HepG2 (cell line): ENCODE results near the gene LUC7L. TPM values are rescaled to one million over a fixed set of nuclear protein-coding genes. Genes with fewer than 3 reads are reported as not detected.

ENCODE experiments used
- ATAC-seq: fragments of 200-7000 bp; cut with Tn5 transposase; 3 replicates; pipeline ENCODE4 v1.9.1; 2020; ENCODE audit warnings: mild to moderate bottlenecking, moderate library complexity
- BruUV-seq: library from RNA; stranded (reverse); fragments of 400-500 nt; replicated peaks from 2 replicates; lab custom pipeline; 2021; lab: Mats Ljungman, UMichigan
- CTCF ChIA-PET: fragments of 300-600 bp; formaldehyde crosslinking; extraction: SDS; loops from one replicate; lab custom pipeline; 2021; ENCODE audit warnings: low total read pairs, inconsistent platforms, low intra/inter-chr PET ratio; lab: Yijun Ruan, JAX
- POLR2A ChIA-PET: fragments of 350-600 bp; sonication (Branson Sonifier 250); formaldehyde crosslinking; loops from one replicate; lab custom pipeline; 2020; ENCODE audit warnings: antibody characterized with exemption, inconsistent platforms; lab: Yijun Ruan, JAX
- DNase-seq: peaks from one replicate; pipeline ENCODE4 v3.0.0-alpha.2; 2015; ENCODE audit warnings: low spot score
- FAIRE-seq: peaks from 3 replicates; lab custom pipeline; 2011; peaks lifted over from hg19 to GRCh38; lab: Jason Lieb, UNC
- H2AFZ ChIP-seq: one replicate; pipeline ENCODE4 v1.6.1; 2011; ENCODE audit warnings: low read length, inconsistent platforms
- H3K27ac ChIP-seq: fragments of 300-600 bp; 3 replicates; pipeline ENCODE4 v1.8.0; 2011; ENCODE audit warnings: mixed run types, mild to moderate bottlenecking, mixed read lengths, low read length, inconsistent platforms; ENCODE audit not compliant: insufficient read depth; ENCODE audit errors: extremely low read length
- H3K27me3 ChIP-seq, 2 experiments: fragments of 200-600 bp in 1 of 2; 2 replicates in 1 of 2; 3 replicates in 1 of 2; pipeline versions ENCODE4 v1.6.0 to v1.8.0; 2011; ENCODE audit warnings: low read length in 2 of 2, mild to moderate bottlenecking in 2 of 2, moderate library complexity in 2 of 2, inconsistent platforms in 1 of 2; ENCODE audit not compliant: insufficient read depth in 2 of 2, control insufficient read depth in 1 of 2
- H3K36me3 ChIP-seq, 2 experiments: fragments of 200-600 bp in 1 of 2; replicated peaks in 1 of 2; 2 replicates in 1 of 2; 3 replicates in 1 of 2; pipeline versions ENCODE4 v1.5.1 to v1.8.0; 2011; ENCODE audit warnings: low read length in 2 of 2, inconsistent platforms in 1 of 2; ENCODE audit not compliant: insufficient read depth in 2 of 2, control insufficient read depth in 1 of 2
- H3K4me1 ChIP-seq: 2 replicates; pipeline ENCODE4 v1.5.1; 2012; ENCODE audit warnings: low read length, inconsistent platforms; ENCODE audit not compliant: insufficient read depth
- H3K4me2 ChIP-seq: 2 replicates; pipeline ENCODE4 v1.6.0; 2011; ENCODE audit warnings: low read depth, low read length, inconsistent platforms
- H3K4me3 ChIP-seq, 3 experiments: fragments of 200-600 bp in 1 of 3; sonication (generic), shearing (Covaris generic) in 1 of 3; replicated peaks in 1 of 3; 2 replicates each; pipeline ENCODE4 v1.5.1; 2011 to 2016; ENCODE audit warnings: low read length in 3 of 3, inconsistent platforms in 2 of 3, low read depth in 2 of 3, mild to moderate bottlenecking in 2 of 3, control low read depth in 1 of 3, mixed read lengths in 1 of 3; ENCODE audit not compliant: insufficient read depth in 1 of 3
- H3K79me2 ChIP-seq: one replicate; pipeline ENCODE4 v1.6.1; 2011; ENCODE audit warnings: low read length, inconsistent platforms; ENCODE audit not compliant: insufficient read depth
- H3K9ac ChIP-seq: 2 replicates; pipeline ENCODE4 v1.6.0; 2011; ENCODE audit warnings: mild to moderate bottlenecking, low read depth, low read length, inconsistent platforms; ENCODE audit not compliant: insufficient read depth
- H3K9me3 ChIP-seq: 2 replicates; pipeline ENCODE4 v1.5.1; 2012; ENCODE audit warnings: mild to moderate bottlenecking, low read length
- H4K20me1 ChIP-seq: 2 replicates; pipeline ENCODE4 v1.6.0; 2011; ENCODE audit warnings: inconsistent platforms, mild to moderate bottlenecking, low read length, moderate library complexity; ENCODE audit not compliant: insufficient read depth
- RELA ChIP-seq: sonication (generic); formaldehyde crosslinking; IDR thresholded peaks from 2 replicates; pipeline ENCODE4 v1.4.0; 2020; ENCODE audit warnings: missing genetic modification reagents
- WGBS: methylation state at CpG from one replicate; pipeline ENCODE4 v1.1.6; 2017; ENCODE audit warnings: low lambda C conversion rate; 5-methylcytosine and 5-hydroxymethylcytosine counted together
- in situ Hi-C: cut with HindIII; loops from 2 replicates; pipeline ENCODE4 v1.10.0; 2017; ENCODE audit warnings: low pct_unique_long_range_greater_than_20kb; ENCODE audit not compliant: extremely low pct_ligation_motif_present
- intact Hi-C: fragments of 100-400 bp; cut with micrococcal nuclease; formaldehyde crosslinking; loops from one replicate; pipeline ENCODE4 v1.10.0; 2022; ENCODE audit not compliant: unreplicated experiment
- polyA plus RNA-seq, 8 experiments: library from polyadenylated mRNA; depleted of rRNA in 3 of 8; stranded (reverse) in 7 of 8; unstranded in 1 of 8; fragments of >200 nt; fragmentation: Illumina TruSeq in 4 of 8; extraction: Trizol in 4 of 8; gene quantifications; 2 replicates each; pipeline versions ENCODE4 v1.2.1 to v1.2.3, GENCODE V29; 2011 to 2016; ENCODE audit warnings: low read depth in 4 of 8, missing spikeins in 1 of 8, mixed read lengths in 1 of 8; ENCODE audit not compliant: insufficient read depth in 1 of 8
- total RNA-seq, 5 experiments: library from RNA; depleted of rRNA; stranded (reverse); fragments of >200 nt; fragmentation: Illumina TruSeq; extraction: Trizol; gene quantifications; 2 replicates each; pipeline ENCODE4 v1.2.3, GENCODE V29; 2016; ENCODE audit warnings: low read depth in 1 of 5
- TF ChIP-seq, protein P1 (sequence below), 2 experiments: IDR thresholded peaks; 2 replicates each; pipeline ENCODE4 v1.6.1; 2011 to 2012; ENCODE audit warnings: low read length in 2 of 2, borderline replicate concordance in 1 of 2, low read depth in 1 of 2, mild to moderate bottlenecking in 1 of 2, moderate library complexity in 1 of 2
- TF ChIP-seq, protein P2 (sequence below): sonication (generic); formaldehyde crosslinking; IDR thresholded peaks from 2 replicates; pipeline ENCODE4 v1.5.1; 2020; ENCODE audit warnings: mild to moderate bottlenecking, missing genetic modification reagents, moderate library complexity
- TF ChIP-seq, protein P3 (sequence below): sonication (generic); formaldehyde crosslinking; IDR thresholded peaks from 2 replicates; pipeline ENCODE4 v1.5.1; 2020; ENCODE audit warnings: missing genetic modification reagents, mild to moderate bottlenecking, borderline replicate concordance

The LUC7L gene
- total and polyA plus RNA-seq, 2 of the 13 experiments (the other 11 are each of a cell fraction or from before 2014, with no cell fraction given) = 48.7 to 56.9 TPM

DNA sequence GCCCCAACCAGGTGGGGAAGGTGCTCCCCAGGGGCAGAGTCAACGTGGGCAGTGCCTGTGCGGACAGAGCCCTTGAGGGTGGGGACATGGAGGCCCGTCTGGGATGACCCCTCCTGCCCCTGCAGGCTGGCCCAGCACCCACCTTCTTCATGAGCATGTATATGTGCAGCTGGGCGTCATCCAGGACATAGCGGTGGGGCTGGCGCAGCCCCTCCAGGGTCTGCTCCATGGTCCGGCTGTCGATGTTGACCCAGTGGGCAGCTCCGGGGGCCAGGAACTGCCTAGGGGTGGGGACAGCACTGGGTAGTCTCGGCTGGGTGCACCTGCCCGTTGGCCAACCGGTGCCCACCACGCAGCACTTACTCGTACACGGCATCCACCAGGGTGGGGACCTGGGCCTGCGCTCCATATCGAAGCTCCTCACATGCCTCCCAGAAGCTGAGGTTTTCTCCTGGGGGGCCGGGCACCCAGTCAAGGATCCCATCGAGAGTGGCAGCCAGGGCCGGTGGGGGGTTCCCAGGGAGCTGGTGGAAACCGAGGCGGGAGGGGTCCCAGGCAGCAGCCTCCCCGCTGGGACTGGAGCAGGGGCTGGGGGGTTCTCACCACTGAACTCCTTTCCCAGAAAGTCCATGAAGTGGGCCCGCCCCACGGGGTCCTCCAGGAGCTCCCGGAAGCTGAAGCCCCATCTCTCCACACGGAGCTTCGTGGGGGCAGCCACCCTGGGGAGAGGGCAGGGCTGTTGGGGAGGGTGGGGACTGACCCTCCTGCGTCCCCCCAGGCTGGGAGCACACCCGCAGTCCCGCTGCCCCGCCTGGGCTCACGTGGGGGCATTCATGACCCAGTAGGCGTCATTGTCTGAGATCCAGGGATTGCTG lies 41.4 kb upstream of the LUC7L start (continued):
- TF ChIP-seq, protein P1, sequence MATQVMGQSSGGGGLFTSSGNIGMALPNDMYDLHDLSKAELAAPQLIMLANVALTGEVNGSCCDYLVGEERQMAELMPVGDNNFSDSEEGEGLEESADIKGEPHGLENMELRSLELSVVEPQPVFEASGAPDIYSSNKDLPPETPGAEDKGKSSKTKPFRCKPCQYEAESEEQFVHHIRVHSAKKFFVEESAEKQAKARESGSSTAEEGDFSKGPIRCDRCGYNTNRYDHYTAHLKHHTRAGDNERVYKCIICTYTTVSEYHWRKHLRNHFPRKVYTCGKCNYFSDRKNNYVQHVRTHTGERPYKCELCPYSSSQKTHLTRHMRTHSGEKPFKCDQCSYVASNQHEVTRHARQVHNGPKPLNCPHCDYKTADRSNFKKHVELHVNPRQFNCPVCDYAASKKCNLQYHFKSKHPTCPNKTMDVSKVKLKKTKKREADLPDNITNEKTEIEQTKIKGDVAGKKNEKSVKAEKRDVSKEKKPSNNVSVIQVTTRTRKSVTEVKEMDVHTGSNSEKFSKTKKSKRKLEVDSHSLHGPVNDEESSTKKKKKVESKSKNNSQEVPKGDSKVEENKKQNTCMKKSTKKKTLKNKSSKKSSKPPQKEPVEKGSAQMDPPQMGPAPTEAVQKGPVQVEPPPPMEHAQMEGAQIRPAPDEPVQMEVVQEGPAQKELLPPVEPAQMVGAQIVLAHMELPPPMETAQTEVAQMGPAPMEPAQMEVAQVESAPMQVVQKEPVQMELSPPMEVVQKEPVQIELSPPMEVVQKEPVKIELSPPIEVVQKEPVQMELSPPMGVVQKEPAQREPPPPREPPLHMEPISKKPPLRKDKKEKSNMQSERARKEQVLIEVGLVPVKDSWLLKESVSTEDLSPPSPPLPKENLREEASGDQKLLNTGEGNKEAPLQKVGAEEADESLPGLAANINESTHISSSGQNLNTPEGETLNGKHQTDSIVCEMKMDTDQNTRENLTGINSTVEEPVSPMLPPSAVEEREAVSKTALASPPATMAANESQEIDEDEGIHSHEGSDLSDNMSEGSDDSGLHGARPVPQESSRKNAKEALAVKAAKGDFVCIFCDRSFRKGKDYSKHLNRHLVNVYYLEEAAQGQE (IDR thresholded peaks at IDR 0.05; ENCODE audit: borderline replicate concordance in 1 of 2, low read depth in 1 of 2, low read length in 2 of 2) = no peak
- no peak for TF ChIP-seq RELA
- TF ChIP-seq, all 625 proteins: peak for 0

DNA sequence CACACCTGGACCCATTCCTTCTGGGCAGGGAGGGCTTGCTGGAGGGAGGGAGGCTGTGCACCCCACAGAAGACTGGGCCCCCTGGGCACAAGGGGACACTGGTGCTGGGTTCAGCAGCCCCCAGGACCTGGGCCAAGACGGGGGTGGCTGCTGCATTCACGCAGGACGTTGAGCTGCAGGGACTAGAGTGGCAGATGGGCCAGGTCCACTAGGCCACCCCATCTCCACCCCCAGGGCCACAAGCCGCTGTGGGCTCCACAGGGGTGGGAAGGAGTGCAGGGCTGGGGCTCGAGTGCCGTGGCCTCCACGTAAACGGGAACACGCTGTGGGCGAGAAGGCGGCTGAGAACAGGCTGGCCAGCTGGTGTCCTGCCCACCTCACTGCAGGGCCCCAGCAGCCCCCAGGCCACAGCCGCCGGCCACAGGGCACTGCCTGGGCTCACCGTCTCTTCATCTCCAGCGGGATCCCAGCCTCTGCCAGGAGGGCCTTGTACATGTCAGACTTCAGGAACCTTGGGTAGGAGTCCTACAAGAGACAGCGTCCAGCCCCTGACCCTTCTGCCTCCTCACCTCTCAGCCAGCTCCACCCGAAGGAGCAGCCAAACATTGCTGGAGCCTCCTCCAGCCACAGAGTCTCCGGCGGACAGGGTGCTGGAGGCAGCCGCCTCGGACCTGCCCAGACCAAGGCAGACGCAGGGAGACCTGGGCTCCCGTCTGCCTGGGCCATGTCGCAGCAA lies 40.0 kb upstream of the LUC7L start:
- POLR2A ChIA-PET = interaction anchor here (0.5 kb wide), 1 partner anchor 84 kb away, joined by 3 read pairs; the partner anchor contains the start of gene AXIN1
- peak; percentile 5 for ATAC-seq
- H2AFZ ChIP-seq = no peak overlapping the region

More for the DNA sequence above, 40.0 kb upstream of the LUC7L start:
- no peaks in the 10 kb centered on the region for H3K79me2 ChIP-seq
- H3K4me1 ChIP-seq = peaks cover 37% of the 10 kb centered on the region
- no peak overlapping the region for H3K27ac ChIP-seq
- CTCF ChIA-PET = no interaction called here
- peak overlapping the region in 1 of 3 experiments; percentile 44; a peak in 1 of 6 replicates for H3K4me3 ChIP-seq
- peak overlapping the region; percentile 73 for H3K4me2 ChIP-seq
- no peak for FAIRE-seq
- BruUV-seq = no TSS peak
- TF ChIP-seq, protein P2, sequence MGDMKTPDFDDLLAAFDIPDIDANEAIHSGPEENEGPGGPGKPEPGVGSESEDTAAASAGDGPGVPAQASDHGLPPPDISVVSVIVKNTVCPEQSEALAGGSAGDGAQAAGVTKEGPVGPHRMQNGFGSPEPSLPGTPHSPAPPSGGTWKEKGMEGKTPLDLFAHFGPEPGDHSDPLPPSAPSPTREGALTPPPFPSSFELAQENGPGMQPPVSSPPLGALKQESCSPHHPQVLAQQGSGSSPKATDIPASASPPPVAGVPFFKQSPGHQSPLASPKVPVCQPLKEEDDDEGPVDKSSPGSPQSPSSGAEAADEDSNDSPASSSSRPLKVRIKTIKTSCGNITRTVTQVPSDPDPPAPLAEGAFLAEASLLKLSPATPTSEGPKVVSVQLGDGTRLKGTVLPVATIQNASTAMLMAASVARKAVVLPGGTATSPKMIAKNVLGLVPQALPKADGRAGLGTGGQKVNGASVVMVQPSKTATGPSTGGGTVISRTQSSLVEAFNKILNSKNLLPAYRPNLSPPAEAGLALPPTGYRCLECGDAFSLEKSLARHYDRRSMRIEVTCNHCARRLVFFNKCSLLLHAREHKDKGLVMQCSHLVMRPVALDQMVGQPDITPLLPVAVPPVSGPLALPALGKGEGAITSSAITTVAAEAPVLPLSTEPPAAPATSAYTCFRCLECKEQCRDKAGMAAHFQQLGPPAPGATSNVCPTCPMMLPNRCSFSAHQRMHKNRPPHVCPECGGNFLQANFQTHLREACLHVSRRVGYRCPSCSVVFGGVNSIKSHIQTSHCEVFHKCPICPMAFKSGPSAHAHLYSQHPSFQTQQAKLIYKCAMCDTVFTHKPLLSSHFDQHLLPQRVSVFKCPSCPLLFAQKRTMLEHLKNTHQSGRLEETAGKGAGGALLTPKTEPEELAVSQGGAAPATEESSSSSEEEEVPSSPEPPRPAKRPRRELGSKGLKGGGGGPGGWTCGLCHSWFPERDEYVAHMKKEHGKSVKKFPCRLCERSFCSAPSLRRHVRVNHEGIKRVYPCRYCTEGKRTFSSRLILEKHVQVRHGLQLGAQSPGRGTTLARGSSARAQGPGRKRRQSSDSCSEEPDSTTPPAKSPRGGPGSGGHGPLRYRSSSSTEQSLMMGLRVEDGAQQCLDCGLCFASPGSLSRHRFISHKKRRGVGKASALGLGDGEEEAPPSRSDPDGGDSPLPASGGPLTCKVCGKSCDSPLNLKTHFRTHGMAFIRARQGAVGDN (CRISPR knock-in tag) = peak; percentile 20; the same call in 1 of the 2 replicates
- TF ChIP-seq, protein P3, sequence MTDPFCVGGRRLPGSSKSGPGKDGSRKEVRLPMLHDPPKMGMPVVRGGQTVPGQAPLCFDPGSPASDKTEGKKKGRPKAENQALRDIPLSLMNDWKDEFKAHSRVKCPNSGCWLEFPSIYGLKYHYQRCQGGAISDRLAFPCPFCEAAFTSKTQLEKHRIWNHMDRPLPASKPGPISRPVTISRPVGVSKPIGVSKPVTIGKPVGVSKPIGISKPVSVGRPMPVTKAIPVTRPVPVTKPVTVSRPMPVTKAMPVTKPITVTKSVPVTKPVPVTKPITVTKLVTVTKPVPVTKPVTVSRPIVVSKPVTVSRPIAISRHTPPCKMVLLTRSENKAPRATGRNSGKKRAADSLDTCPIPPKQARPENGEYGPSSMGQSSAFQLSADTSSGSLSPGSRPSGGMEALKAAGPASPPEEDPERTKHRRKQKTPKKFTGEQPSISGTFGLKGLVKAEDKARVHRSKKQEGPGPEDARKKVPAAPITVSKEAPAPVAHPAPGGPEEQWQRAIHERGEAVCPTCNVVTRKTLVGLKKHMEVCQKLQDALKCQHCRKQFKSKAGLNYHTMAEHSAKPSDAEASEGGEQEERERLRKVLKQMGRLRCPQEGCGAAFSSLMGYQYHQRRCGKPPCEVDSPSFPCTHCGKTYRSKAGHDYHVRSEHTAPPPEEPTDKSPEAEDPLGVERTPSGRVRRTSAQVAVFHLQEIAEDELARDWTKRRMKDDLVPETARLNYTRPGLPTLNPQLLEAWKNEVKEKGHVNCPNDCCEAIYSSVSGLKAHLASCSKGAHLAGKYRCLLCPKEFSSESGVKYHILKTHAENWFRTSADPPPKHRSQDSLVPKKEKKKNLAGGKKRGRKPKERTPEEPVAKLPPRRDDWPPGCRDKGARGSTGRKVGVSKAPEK (CRISPR knock-in tag) = no peak
- H3K9me3 ChIP-seq = no peaks in the 10 kb centered on the region
- no peak for DNase-seq
- intact Hi-C loops (no loop called here), in situ Hi-C loops (no loop called here)
- 26% methylated on average over 6 of the region's 24 CpGs for WGBS
- no peaks in the 10 kb centered on the region for H3K36me3 ChIP-seq
- no peak overlapping the region for H3K9ac ChIP-seq
- H4K20me1 ChIP-seq = no peaks in the 10 kb centered on the region
- H3K27me3 ChIP-seq = peaks cover 21 to 56% of the 10 kb centered on the region in 2 experiments; a peak in 4 of 5 replicates
